Thoracic aorta (tissue), 2 donors: ENCODE measurements around the gene PIP5KL1. TPM values are rescaled to one million over a fixed set of nuclear protein-coding genes. Genes with fewer than 3 reads are reported as not detected.
A peak's percentile ranks its signal among the peaks of the same experiment; 100 is the strongest.

Source experiments
- ATAC-seq: fragments of 150-250 bp; one replicate; pipeline ENCODE4 v1.8.0; 2017; ENCODE audit warnings: low read depth; ENCODE audit not compliant: insufficient number of reproducible peaks, low FRiP score
- DNase-seq: peaks from one replicate; pipeline ENCODE4 v3.0.0-alpha.2; 2020; ENCODE audit warnings: low spot score
- H3K27ac ChIP-seq, 2 donors: fragments of 200-600 bp; sonication (generic); 1 replicate in 1 of 2; 2 replicates in 1 of 2; pipeline ENCODE4 v1.5.1; 2016; ENCODE audit warnings: mild to moderate bottlenecking in 2 of 2, moderate library complexity in 2 of 2
- H3K27me3 ChIP-seq: fragments of 200-600 bp; sonication (generic); replicated peaks from 2 replicates; pipeline ENCODE4 v1.6.0; 2016; ENCODE audit warnings: mild to moderate bottlenecking; ENCODE audit not compliant: insufficient read depth
- H3K36me3 ChIP-seq: fragments of 200-600 bp; sonication (generic); one replicate; pipeline ENCODE4 v1.5.1; 2016
- H3K4me1 ChIP-seq, 2 donors: fragments of 200-600 bp; sonication (generic); 1 replicate in 1 of 2; 2 replicates in 1 of 2; pipeline versions ENCODE4 v1.5.1 to v1.6.0; 2016; ENCODE audit warnings: low read depth in 2 of 2, mild to moderate bottlenecking in 1 of 2; ENCODE audit not compliant: control insufficient read depth in 1 of 2
- H3K4me3 ChIP-seq: fragments of 200-600 bp; sonication (generic); 2 replicates; pipeline ENCODE4 v1.5.1; 2016; ENCODE audit warnings: mild to moderate bottlenecking
- H3K9me3 ChIP-seq: fragments of 200-600 bp; sonication (generic); 2 replicates; pipeline ENCODE4 v1.5.1; 2016
- CTCF ChIP-seq: fragments of 200-600 bp; sonication (generic); IDR thresholded peaks from one replicate; pipeline ENCODE4 v1.5.1; 2019; ENCODE audit warnings: antibody characterized with exemption
- total RNA-seq, 2 donors: library from RNA; depleted of rRNA; stranded (reverse); fragments of >200 nt; gene quantifications; one replicate each; pipeline versions ENCODE4 v1.1.0 to v1.2.3, GENCODE V29; 2016

Gene PIP5KL1
- 1 to 10 TPM; 6.0 to 8.8 TPM for total RNA-seq

DNA sequence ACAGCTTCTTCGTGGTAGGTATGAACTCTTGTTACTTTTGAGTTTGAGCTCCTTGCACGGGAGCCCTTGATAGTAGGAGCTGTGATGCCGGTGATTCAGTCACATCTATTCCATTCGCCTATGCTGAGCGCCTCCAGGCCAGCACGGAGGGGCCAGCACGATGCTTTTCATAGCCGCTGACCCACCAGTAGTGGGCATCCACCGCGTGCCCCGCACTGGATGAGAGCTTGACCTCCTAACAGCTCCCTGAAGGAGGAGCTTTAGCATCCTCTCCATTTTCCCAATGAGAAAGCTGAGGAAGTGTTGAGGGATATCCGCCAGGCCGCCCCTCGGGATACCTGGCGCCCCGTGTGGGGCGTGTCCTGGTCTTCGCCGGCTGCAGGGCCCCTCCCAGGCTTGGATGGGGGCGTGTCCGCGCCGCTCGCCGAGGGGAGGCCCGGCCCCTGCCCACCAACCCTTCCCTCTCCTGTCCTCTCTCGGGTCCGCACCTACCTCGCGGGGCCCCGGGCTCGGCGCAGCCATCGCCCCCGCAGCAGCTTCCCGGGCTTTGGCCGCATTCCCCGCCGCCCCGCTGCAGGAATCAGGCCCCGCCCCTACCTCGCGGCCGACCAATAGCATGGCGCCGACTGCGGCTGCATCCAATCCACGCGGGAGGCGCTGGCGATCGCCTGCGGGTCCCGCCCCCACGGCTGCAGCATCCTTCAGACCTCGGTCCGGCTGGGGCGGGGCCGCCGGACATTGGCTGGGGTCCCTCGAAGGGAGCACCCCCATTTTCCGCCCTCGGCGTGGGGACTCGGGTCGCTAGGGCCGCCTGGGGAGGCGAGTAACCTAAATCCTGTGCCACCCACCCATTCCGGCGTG lies at the start of gene PIP5KL1:
Gene PIP5KL1, minus strand, starts transcription at position 547 of the 861 bp plus-strand sequence. Its CDS starts 25 bp downstream, at position 522.
- peak within 1 kb of the TSS; percentile 69 for H3K4me3 ChIP-seq
- no peak for DNase-seq
- H3K36me3 ChIP-seq: peaks cover 4% of the 10 kb centered on the region
- H3K4me1 ChIP-seq: peaks cover 11 to 25% of the 10 kb centered on the region in 2 donors
- no peak within 1 kb of the TSS for H3K27ac ChIP-seq
- H3K9me3 ChIP-seq: no peaks in the 10 kb centered on the region
- ATAC-seq: peak; percentile 52
- H3K27me3 ChIP-seq: no peaks in the 10 kb centered on the region
- no peak for TF ChIP-seq CTCF

DNA sequence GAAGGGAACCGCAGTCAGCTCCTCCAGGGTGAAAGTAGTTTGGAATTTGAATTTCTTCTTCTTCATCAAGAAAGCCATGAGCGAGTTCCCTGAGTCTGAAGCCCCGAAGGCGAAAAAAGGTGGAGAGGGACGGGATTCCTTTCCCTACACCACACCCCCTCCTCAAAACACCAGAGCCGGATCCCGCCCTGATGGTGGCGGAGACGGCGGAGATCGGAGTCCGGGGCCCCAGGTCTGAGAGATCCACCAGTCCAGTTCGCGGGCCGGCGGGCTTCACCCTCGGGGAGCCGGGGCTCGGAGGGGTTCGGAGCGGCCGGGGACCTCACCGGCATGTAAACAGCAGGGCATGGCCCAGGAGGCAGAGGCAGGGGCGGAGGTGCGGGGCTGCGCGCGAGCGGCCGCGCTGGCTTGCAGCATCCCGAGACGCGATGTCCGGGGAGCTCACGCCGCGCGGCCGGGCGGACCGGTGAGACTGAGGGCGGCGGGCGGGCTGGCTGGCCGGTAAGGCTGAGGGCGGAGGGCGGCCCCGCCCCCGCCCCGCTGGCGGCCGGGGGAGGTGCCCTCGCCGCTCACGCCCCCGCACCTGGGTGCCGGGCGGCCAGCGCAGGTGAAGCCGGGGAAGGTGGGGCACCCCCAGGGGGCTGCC lies 49.6 kb upstream of the PIP5KL1 start:
- H3K27ac ChIP-seq: peak overlapping the region; percentile 67 to 73
- no peaks in the 10 kb centered on the region for H3K9me3 ChIP-seq
- ATAC-seq (no peak), DNase-seq (no peak)
- peaks cover 40 to 55% of the 10 kb centered on the region in 2 donors for H3K4me1 ChIP-seq
- no peak for TF ChIP-seq CTCF
- H3K27me3 ChIP-seq: no peaks in the 10 kb centered on the region
- H3K4me3 ChIP-seq: peak overlapping the region; percentile 95
- no peaks in the 10 kb centered on the region for H3K36me3 ChIP-seq

DNA sequence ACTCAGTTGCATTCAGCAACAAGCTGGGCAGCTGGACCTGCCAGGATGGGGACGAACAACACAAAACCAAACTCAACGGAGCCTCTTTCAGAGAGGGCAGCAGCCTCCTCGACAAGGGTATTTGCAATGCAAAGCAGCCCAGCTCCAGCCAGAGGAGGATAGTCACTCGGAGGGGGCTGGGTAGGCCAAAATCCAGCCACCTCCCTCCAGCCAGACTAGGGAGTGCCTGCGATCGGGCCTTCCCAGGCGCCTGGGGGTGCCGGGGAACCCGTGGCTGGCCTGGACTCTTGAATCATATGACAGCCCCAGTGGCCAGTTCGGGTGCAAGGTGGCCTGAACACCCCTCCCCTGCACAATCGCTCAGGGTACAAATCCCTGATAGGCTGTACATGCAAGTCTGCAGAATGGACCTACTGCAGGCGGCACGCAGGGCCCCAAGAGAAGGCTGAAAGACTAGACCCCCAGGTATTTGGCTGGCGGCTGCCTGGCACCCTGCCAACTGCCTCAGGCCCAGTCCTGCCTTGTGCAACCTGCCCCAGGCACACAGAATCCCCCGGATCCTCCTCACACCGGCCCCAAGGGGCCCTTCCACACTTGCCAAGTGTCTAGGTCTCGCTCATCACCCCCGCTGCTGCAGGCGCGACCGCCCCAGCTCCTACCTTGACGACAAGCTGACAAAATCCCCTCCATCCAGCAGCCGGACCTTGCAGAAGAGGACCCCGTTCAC lies 48.9 kb upstream of the PIP5KL1 start:
- no peak for ATAC-seq
- H3K36me3 ChIP-seq: no peaks in the 10 kb centered on the region
- H3K4me3 ChIP-seq: peak overlapping the region; percentile 95
- H3K27me3 ChIP-seq: no peaks in the 10 kb centered on the region
- no peak for TF ChIP-seq CTCF
- no peaks in the 10 kb centered on the region for H3K9me3 ChIP-seq
- no peak for DNase-seq
- H3K27ac ChIP-seq: peak overlapping the region; percentile 67 to 73
- peaks cover 44 to 61% of the 10 kb centered on the region in 2 donors for H3K4me1 ChIP-seq

- H3K4me3 ChIP-seq: peak overlapping the region; percentile 95
- H3K9me3 ChIP-seq: no peaks in the 10 kb centered on the region
- peak overlapping the region; percentile 67 to 73 for H3K27ac ChIP-seq
- H3K36me3 ChIP-seq: no peaks in the 10 kb centered on the region
- no peaks in the 10 kb centered on the region for H3K27me3 ChIP-seq
- DNase-seq (no peak), ATAC-seq (no peak)
- TF ChIP-seq CTCF: no peak
- H3K4me1 ChIP-seq: peaks cover 49 to 67% of the 10 kb centered on the region in 2 donors
Measured at GRCh38 chr9:127979015-127979332, 48.4 kb upstream of the PIP5KL1 start.
